ENCODE measurements around the gene C2orf42.
"Not testable (repeated sequence)": the region's sequence is repeated elsewhere in the genome, so short reads cannot be mapped to it uniquely, and the experiment has no call there.

The C2orf42 gene

DNA sequence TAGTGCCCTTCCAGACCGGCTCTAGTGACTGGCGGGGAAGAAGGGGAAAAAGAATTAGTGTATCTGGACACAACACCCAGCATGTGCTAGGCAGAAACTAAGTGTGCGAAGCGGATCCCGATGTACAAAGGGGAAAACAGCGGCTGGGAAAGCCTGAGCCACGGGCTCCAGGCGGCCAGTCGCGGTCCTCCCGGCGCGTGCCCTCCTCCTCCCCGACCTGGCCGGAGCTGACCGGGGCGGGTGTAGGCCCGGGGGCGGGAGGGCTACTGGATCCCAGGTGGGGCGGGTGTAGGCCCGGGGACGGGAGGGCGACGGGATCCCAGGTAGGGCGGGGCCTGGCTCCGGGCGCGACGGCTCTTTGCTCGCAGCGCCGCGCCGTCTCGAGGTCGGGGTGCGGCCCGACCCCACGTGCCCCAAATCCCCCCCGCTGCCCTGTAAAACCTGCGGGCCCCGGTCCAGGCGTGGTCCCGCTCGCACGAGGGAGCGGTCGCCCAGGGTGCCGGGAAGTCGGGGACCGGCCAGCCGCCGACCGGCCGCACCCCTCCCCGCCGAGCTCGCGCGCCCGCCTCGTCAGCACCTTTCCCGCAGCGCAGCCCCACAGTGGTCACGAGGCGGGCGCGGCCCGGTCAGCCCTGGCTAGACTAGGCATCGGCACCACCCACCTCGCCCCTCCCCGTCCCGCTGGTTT, 48.8 kb downstream of the C2orf42 start:
- Histone ChIP-seq H3K9me3 (ENCODE audit: control insufficient read depth in 1 of 2, low read length in 2 of 2) (no peaks in the 10 kb centered on the region), H3K4me1 (ENCODE audit: control insufficient read depth in 1 of 2, insufficient read depth in 2 of 2, low read length in 2 of 2) (peaks cover 8 to 15% of the 10 kb centered on the region in 2 donors), H3K27me3 (ENCODE audit: low read depth, low read length) (no peaks in the 10 kb centered on the region), H3K36me3 (ENCODE audit: control insufficient read depth in 1 of 2, insufficient read depth in 2 of 2, low read length in 2 of 2) (peaks cover 0 to 4% of the 10 kb centered on the region in 2 donors), H3K27ac (ENCODE audit: low read length) (peak overlapping the region; percentile 97), H3K4me3 (ENCODE audit: low read depth in 1 of 2, low read length in 2 of 2) (peak overlapping the region; percentile 47 to 61)

DNA sequence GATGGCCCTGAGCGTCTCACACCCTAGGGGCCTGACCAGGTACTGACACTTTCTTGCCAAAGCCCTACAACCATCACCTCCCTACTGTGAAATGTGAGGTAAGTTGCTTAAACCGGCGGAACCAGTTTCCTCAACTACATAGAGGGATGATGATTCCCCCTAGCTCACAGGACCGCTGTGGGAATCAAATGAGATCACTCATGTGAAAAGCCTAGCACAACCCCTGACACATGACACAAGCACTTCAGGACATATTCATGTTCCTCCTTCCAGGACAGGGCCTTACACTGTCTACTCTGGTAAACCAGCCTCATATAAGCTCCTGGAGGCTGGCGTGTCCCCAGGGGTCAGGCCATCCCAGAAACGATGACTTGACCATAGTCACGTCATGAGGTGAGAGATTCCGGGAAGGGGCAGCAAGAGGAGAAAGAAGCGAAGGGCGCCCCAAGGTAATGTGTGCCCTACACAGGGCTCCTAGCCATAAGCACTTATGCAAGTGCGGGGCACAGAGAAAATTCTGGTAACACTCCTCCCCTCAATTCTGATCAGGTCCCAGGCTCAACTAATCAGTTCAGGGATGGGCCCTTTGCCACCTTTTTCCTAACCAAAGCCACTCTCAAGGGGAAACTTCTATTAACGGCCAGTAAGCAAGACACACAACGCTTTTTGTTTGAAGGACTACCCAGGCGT, 49.5 kb downstream of the C2orf42 start:
- Histone ChIP-seq H3K27ac (ENCODE audit: low read length) (peak overlapping the region; percentile 97), H3K4me3 (ENCODE audit: low read depth in 1 of 2, low read length in 2 of 2) (peak overlapping the region; percentile 47 to 61), H3K27me3 (ENCODE audit: low read depth, low read length) (no peaks in the 10 kb centered on the region), H3K36me3 (ENCODE audit: control insufficient read depth in 1 of 2, insufficient read depth in 2 of 2, low read length in 2 of 2) (peaks cover 0 to 4% of the 10 kb centered on the region in 2 donors), H3K9me3 (ENCODE audit: control insufficient read depth in 1 of 2, low read length in 2 of 2) (no peaks in the 10 kb centered on the region), H3K4me1 (ENCODE audit: control insufficient read depth in 1 of 2, insufficient read depth in 2 of 2, low read length in 2 of 2) (peaks cover 8 to 15% of the 10 kb centered on the region in 2 donors)

DNA sequence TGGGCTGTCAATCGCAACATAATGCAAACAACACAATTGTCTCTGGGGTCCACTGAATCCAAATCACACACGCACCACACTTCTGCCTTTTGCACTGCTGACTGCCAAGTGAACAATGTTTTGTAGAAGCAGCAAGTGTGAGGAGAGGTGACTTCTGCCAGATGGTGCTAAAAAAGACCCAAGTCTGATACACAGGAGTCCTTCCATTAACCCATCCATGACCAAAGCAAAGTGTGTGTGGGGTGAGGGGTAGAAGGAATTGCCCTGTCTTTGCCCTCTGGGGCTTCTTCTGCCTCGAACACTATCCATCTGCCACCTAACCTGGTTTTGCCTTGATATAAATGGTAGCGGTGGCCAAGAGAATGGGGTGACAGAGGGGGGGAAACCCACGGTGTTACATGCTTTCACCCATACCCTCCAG, 50.0 kb downstream of the C2orf42 start:
- peaks cover 12 to 16% of the 10 kb centered on the region in 2 donors for H3K4me1 ChIP-seq (ENCODE audit: control insufficient read depth in 1 of 2, insufficient read depth in 2 of 2, low read length in 2 of 2)
- H3K4me3 ChIP-seq (ENCODE audit: low read depth in 1 of 2, low read length in 2 of 2), result peak overlapping the region in 1 of 2 donors; percentile 61
- H3K27me3 ChIP-seq (ENCODE audit: low read depth, low read length), result no peaks in the 10 kb centered on the region
- peaks cover 0 to 4% of the 10 kb centered on the region in 2 donors for H3K36me3 ChIP-seq (ENCODE audit: control insufficient read depth in 1 of 2, insufficient read depth in 2 of 2, low read length in 2 of 2)
- peak overlapping the region; percentile 97 for H3K27ac ChIP-seq (ENCODE audit: low read length)
- no peaks in the 10 kb centered on the region for H3K9me3 ChIP-seq (ENCODE audit: control insufficient read depth in 1 of 2, low read length in 2 of 2)

DNA sequence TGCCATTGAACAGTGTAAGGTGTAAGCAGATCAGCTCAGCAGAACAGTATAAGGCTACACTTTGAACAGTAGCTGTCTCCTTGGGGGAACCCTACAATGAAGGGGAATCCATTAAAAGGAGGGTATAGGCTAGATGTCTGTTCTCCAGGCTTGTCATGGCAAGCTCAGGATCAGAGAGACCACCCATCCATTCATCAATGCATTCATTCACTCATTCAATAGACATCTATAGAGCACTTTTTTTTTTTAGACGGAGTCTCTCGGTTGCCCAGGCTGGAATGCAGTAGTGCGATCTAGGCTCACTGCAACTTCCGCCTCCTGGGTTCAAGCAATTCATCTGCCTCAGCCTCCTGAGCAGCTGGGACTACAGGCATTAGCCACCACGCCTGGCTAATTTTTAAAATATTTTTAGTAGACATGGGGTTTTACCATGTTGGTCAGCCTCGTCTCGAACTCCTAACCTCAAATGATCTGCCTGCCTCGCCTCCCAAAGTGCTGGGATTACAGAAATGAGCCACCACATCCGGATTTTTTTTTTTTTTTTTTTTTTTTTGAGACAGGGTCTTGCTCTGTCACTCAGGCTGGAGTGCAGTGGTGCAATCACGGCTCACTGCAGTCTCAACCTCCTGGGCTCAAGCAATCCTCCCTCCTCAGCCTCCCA, 56.4 kb downstream of the C2orf42 start:
- H3K4me1 ChIP-seq (ENCODE audit: control insufficient read depth in 1 of 2, insufficient read depth in 2 of 2, low read length in 2 of 2), result peaks cover 18 to 34% of the 10 kb centered on the region in 2 donors
- peak overlapping the region; percentile 96 for H3K27ac ChIP-seq (ENCODE audit: low read length)
- not testable (repeated sequence) for H3K9me3 ChIP-seq (ENCODE audit: control insufficient read depth in 1 of 2, low read length in 2 of 2); H3K27me3 ChIP-seq (ENCODE audit: low read depth, low read length); H3K36me3 ChIP-seq (ENCODE audit: control insufficient read depth in 1 of 2, insufficient read depth in 2 of 2, low read length in 2 of 2); H3K4me3 ChIP-seq (ENCODE audit: low read depth in 1 of 2, low read length in 2 of 2)

DNA sequence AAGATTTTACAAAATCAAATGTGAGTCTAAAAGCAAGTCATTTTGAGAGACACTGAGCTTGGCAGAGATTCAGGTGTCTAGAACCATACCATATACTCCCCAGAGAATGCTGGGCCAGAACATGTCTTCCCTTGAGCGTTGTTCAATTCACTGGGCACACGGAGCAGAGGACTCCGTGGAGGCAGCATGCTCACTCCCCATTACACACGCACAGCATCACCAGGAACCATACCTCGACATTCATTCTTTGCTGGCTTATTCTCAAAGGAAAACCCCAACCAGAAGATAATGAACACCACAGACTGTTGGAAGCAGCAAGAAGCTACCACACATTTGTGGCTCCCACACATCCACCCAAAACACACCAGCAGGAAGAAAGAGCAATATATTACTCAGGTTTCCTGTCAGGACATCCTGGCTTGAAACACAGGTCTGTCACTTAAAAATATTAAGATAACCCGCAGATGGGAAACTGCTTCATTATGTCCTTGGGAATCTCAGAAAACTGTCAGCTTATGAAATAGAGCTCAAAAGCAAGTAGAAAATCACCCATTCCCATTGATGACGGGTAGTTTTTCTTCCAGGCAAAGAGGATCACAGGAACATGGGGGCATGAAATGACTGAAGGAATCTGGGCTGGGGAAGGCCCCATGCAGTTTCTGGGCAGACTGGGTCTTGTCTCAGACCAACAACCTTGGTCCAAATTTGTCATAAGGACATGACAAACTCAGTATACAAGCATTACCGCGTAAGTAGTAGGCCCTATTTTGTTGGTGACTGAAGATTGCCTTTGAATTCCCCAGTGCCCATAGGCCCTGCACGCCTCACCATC, 57.1 kb downstream of the C2orf42 start:
- Histone ChIP-seq H3K9me3 (ENCODE audit: control insufficient read depth in 1 of 2, low read length in 2 of 2) (no peaks in the 10 kb centered on the region), H3K27ac (ENCODE audit: low read length) (peak overlapping the region; percentile 96), H3K36me3 (ENCODE audit: control insufficient read depth in 1 of 2, insufficient read depth in 2 of 2, low read length in 2 of 2) (no peaks in the 10 kb centered on the region), H3K4me3 (ENCODE audit: low read depth in 1 of 2, low read length in 2 of 2) (no peak overlapping the region), H3K27me3 (ENCODE audit: low read depth, low read length) (no peaks in the 10 kb centered on the region), H3K4me1 (ENCODE audit: control insufficient read depth in 1 of 2, insufficient read depth in 2 of 2, low read length in 2 of 2) (peaks cover 18 to 34% of the 10 kb centered on the region in 2 donors)

DNA sequence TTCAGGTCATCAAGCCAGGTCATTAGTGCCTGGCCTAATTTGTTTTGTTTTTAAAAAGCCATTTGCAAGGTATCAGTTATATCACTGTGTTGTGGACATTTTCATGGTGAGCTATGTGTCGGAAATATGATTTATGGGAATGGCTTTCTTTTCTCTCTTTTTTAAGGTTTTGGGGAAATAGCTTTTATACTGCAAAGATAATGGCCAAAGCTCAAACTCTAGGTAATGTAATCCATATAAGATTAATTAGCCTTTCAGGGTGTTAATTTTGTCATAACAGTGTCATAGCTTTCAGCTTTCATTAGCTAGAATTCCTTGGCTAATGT, 57.7 kb downstream of the C2orf42 start:
- Histone ChIP-seq H3K4me1 (ENCODE audit: control insufficient read depth in 1 of 2, insufficient read depth in 2 of 2, low read length in 2 of 2) (peaks cover 18 to 34% of the 10 kb centered on the region in 2 donors), H3K4me3 (ENCODE audit: low read depth in 1 of 2, low read length in 2 of 2) (peak overlapping the region; percentile 54 to 68)

DNA sequence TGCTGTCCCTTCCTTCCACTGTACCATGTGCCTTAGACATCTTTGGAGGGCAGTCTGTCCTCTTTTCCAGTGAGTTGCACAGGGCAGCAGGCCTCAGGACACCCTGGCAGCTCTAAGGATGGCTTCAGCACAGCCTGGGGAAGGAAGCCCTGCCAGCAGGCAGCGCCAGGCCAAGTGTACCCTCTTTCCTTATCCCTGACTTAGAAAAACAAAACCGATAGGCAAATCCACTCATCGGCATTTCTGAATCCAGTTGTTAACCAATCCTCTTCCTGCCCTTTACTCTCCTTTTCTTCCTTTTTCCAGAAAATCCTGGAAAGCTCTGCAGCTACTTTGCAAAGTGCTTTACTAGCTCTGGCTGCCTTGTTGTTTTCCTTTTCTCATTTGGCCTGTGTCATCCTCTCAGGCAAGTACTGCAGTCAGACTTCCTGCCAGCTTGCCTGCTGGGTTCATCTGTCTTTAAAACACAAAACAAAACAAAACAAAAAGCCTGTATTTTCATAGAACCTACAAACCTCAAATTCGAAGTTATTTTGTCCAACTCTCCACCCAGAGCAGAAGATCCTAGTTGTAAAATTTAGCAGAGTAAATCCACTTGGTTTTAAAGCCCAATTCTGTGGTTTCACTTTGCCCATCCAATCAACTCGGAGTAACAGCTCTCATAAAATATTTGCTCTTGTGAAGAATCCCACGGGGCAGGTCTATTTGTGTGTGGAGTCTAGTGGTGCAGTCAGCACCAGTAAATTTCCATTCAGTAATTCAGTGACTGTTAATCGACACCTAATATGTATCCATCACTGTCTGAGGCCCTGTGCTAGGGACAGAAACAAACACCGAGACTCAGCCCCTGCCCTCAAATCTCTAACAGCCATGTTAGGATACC, 58.3 kb downstream of the C2orf42 start:
- H3K4me3 ChIP-seq (ENCODE audit: low read depth in 1 of 2, low read length in 2 of 2), result peak overlapping the region; percentile 54 to 68
- peak overlapping the region; percentile 96 for H3K27ac ChIP-seq (ENCODE audit: low read length)
- no peaks in the 10 kb centered on the region for H3K9me3 ChIP-seq (ENCODE audit: control insufficient read depth in 1 of 2, low read length in 2 of 2)
- H3K36me3 ChIP-seq (ENCODE audit: control insufficient read depth in 1 of 2, insufficient read depth in 2 of 2, low read length in 2 of 2), result no peaks in the 10 kb centered on the region
- H3K4me1 ChIP-seq (ENCODE audit: control insufficient read depth in 1 of 2, insufficient read depth in 2 of 2, low read length in 2 of 2), result peaks cover 18 to 34% of the 10 kb centered on the region in 2 donors
- H3K27me3 ChIP-seq (ENCODE audit: low read depth, low read length), result no peaks in the 10 kb centered on the region

More for the DNA sequence above, 57.7 kb downstream of the C2orf42 start:
- H3K36me3 ChIP-seq (ENCODE audit: control insufficient read depth in 1 of 2, insufficient read depth in 2 of 2, low read length in 2 of 2), result no peaks in the 10 kb centered on the region
- H3K27ac ChIP-seq (ENCODE audit: low read length), result peak overlapping the region; percentile 96
- no peaks in the 10 kb centered on the region for H3K27me3 ChIP-seq (ENCODE audit: low read depth, low read length)
- H3K9me3 ChIP-seq (ENCODE audit: control insufficient read depth in 1 of 2, low read length in 2 of 2), result no peaks in the 10 kb centered on the region

DNA sequence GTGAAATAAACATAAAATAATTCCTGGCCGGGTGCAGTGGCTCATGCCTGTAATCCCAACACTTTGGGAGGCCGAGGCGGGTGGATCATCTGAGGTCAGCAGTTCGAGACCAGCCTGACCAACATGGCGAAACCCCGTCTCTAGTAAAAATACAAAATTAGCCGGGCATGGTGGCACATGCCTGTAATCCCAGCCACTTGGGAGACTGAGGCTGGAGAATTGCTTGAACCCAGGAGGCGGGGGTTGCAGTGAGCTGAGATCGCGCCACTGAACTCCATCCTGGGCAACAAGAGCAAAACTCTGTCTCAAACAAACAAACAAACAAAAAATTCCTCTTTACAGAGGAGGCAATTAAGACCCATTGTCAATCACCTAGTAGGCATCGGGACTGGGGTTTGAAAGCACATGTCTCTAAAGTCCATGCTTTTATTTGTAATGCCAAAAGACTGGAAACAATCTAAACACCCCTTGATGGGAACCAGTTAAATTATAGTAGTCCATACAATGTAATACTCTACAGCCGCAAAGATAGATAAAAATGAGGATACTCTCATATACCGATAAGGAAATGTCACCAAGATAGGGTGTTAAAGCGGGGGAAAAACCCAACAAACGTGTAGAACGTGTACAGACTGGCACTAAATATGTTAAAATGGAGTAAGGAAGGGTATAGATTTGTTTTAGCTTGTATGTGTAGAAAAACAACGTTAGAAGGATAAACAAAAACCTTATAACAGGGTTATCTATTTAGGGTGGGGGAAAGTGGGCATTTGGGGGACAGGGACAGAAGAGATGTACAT, 59.3 kb downstream of the C2orf42 start:
- not testable (repeated sequence) for H3K9me3 ChIP-seq (ENCODE audit: control insufficient read depth in 1 of 2, low read length in 2 of 2); H3K36me3 ChIP-seq (ENCODE audit: control insufficient read depth in 1 of 2, insufficient read depth in 2 of 2, low read length in 2 of 2); H3K27me3 ChIP-seq (ENCODE audit: low read depth, low read length)
- Histone ChIP-seq H3K27ac (ENCODE audit: low read length) (peak overlapping the region; percentile 96), H3K4me1 (ENCODE audit: control insufficient read depth in 1 of 2, insufficient read depth in 2 of 2, low read length in 2 of 2) (peaks cover 18 to 34% of the 10 kb centered on the region in 2 donors), H3K4me3 (ENCODE audit: low read depth in 1 of 2, low read length in 2 of 2) (peak overlapping the region; percentile 39 to 54)

DNA sequence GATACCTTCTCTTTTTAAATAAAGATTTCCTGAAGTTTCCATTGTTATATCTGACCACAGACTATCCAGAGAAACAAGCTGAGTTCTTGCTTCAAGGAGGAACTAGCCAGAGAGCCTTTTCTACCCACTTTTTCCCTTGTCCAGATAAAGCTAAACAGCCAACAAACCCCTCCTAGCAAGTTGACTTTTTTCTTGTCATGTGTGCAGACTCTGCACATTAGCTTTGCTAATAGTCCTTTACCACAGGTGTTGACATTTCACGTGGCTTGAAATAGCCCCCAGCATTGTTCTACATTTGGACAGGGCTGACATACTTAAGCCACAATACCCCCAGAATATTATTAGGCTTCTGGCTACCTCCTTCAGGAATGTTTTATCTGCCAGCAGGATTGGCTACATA, 62.8 kb downstream of the C2orf42 start:
- H3K4me1 ChIP-seq (ENCODE audit: control insufficient read depth in 1 of 2, insufficient read depth in 2 of 2, low read length in 2 of 2), result peaks cover 11 to 27% of the 10 kb centered on the region in 2 donors
- H3K27me3 ChIP-seq (ENCODE audit: low read depth, low read length), result no peaks in the 10 kb centered on the region
- no peaks in the 10 kb centered on the region for H3K9me3 ChIP-seq (ENCODE audit: control insufficient read depth in 1 of 2, low read length in 2 of 2)
- H3K4me3 ChIP-seq (ENCODE audit: low read depth in 1 of 2, low read length in 2 of 2), result no peak overlapping the region
- no peak overlapping the region for H3K27ac ChIP-seq (ENCODE audit: low read length)
- H3K36me3 ChIP-seq (ENCODE audit: control insufficient read depth in 1 of 2, insufficient read depth in 2 of 2, low read length in 2 of 2), result peaks cover 0 to 4% of the 10 kb centered on the region in 2 donors

DNA sequence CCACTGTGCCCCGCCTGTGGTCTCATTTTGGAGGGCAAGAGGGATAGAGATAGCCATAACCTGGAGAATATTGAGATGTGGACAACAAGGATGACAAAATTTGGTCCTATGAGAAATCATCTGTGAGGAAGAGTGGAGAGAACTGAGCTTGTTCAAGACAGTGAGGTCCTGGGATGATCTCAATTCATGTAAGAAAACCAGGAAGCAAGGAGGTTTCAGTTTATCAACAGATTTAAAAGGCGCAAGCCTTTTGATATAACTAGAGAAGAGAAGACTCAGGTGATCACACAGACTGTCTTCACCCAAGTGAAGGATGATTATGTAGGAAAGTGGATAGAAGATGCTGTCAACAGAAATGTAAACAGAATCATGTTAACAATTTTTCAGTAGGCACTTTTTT, 64.4 kb downstream of the C2orf42 start:
- Histone ChIP-seq H3K4me3 (ENCODE audit: low read depth in 1 of 2, low read length in 2 of 2) (no peak overlapping the region), H3K9me3 (ENCODE audit: control insufficient read depth in 1 of 2, low read length in 2 of 2) (no peaks in the 10 kb centered on the region), H3K27ac (ENCODE audit: low read length) (no peak overlapping the region), H3K36me3 (ENCODE audit: control insufficient read depth in 1 of 2, insufficient read depth in 2 of 2, low read length in 2 of 2) (peaks cover 0 to 4% of the 10 kb centered on the region in 2 donors), H3K27me3 (ENCODE audit: low read depth, low read length) (no peaks in the 10 kb centered on the region), H3K4me1 (ENCODE audit: control insufficient read depth in 1 of 2, insufficient read depth in 2 of 2, low read length in 2 of 2) (peaks cover 0 to 14% of the 10 kb centered on the region in 2 donors)
